Neural progenitor cell (in vitro differentiated cells): ENCODE measurements around the gene TM4SF5. TPM values are rescaled to one million over a fixed set of nuclear protein-coding genes. Genes with fewer than 3 reads are reported as not detected.

Experiments used
- DNase-seq: peaks from one replicate; pipeline ENCODE4 v3.0.0-alpha.2; 2016; ENCODE audit warnings: low spot score
- H2AFZ ChIP-seq: fragments of 200-600 bp; sonication (generic); replicated peaks from 2 replicates; pipeline ENCODE4 v1.6.1; 2016; ENCODE audit warnings: antibody characterized with exemption
- H3F3A ChIP-seq: fragments of 200-600 bp; sonication (generic); 2 replicates; pipeline ENCODE4 v1.6.1; 2016; ENCODE audit warnings: antibody characterized with exemption, low read depth
- H3K27ac ChIP-seq: fragments of 200-600 bp; sonication (generic); 2 replicates; pipeline ENCODE4 v1.5.1; 2016; ENCODE audit warnings: mild to moderate bottlenecking
- H3K27me3 ChIP-seq: fragments of 200-600 bp; sonication (generic); 2 replicates; pipeline ENCODE4 v1.6.1; 2016; ENCODE audit warnings: mild to moderate bottlenecking, moderate library complexity
- H3K36me3 ChIP-seq: fragments of 200-600 bp; sonication (generic); 2 replicates; pipeline ENCODE4 v1.5.1; 2016
- H3K4me1 ChIP-seq: fragments of 200-600 bp; sonication (generic); 2 replicates; pipeline ENCODE4 v1.6.1; 2016; ENCODE audit warnings: mixed run types
- H3K4me2 ChIP-seq: fragments of 200-600 bp; sonication (generic); 2 replicates; pipeline ENCODE4 v1.6.1; 2016
- H3K4me3 ChIP-seq: fragments of 200-600 bp; sonication (generic); 2 replicates; pipeline ENCODE4 v1.5.1; 2016
- H3K79me2 ChIP-seq: fragments of 200-600 bp; sonication (generic); 2 replicates; pipeline ENCODE4 v1.6.1; 2016; ENCODE audit warnings: low read depth
- H3K9ac ChIP-seq: fragments of 200-600 bp; sonication (generic); 2 replicates; pipeline ENCODE4 v1.6.1; 2016
- H3K9me3 ChIP-seq: fragments of 200-600 bp; sonication (generic); 2 replicates; pipeline ENCODE4 v1.5.1; 2016; ENCODE audit warnings: low read depth
- H4K20me1 ChIP-seq: fragments of 200-600 bp; sonication (generic); 2 replicates; pipeline ENCODE4 v1.6.1; 2016; ENCODE audit warnings: low read depth
- H3K27ac Mint-ChIP-seq: 3 replicates; pipeline ENCODE4 v1.8.0; 2021; ENCODE audit warnings: mixed read lengths
- H3K27me3 Mint-ChIP-seq: 2 replicates; pipeline ENCODE4 v1.8.0; 2022; ENCODE audit warnings: low read depth, mild to moderate bottlenecking, inconsistent platforms, moderate library complexity, mixed read lengths; ENCODE audit not compliant: insufficient read depth
- H3K36me3 Mint-ChIP-seq: 3 replicates; pipeline ENCODE4 v1.8.0; 2021; ENCODE audit warnings: mixed read lengths
- H3K4me1 Mint-ChIP-seq: 3 replicates; pipeline ENCODE4 v1.8.0; 2021; ENCODE audit warnings: mixed read lengths
- H3K4me3 Mint-ChIP-seq: 3 replicates; pipeline ENCODE4 v1.8.0; 2021; ENCODE audit warnings: mild to moderate bottlenecking, moderate library complexity, mixed read lengths
- H3K9me3 Mint-ChIP-seq: 3 replicates; pipeline ENCODE4 v1.8.0; 2020; ENCODE audit warnings: mixed read lengths
- CTCF ChIP-seq: fragments of 200-600 bp; sonication (generic); IDR thresholded peaks from 2 replicates; pipeline ENCODE4 v1.5.1; 2017; ENCODE audit warnings: antibody characterized with exemption, mild to moderate bottlenecking
- EZH2 ChIP-seq: fragments of 200-600 bp; sonication (generic); IDR thresholded peaks from 2 replicates; pipeline ENCODE4 v1.6.1; 2017; ENCODE audit warnings: antibody characterized with exemption, mild to moderate bottlenecking, moderate library complexity
- EZH2phosphoT487 ChIP-seq: fragments of 200-600 bp; sonication (generic); IDR thresholded peaks from 2 replicates; pipeline ENCODE4 v1.6.1; 2017; ENCODE audit warnings: antibody characterized with exemption
- total RNA-seq: library from RNA; depleted of rRNA; stranded (reverse); fragments of >200 nt; gene quantifications from 2 replicates; pipeline ENCODE4 v1.2.3, GENCODE V29; 2015; ENCODE audit warnings: low replicate concordance

The TM4SF5 gene
- total RNA-seq, 1 donor from 2014 or later: not detected

- Mint-ChIP-seq H3K4me1 (peaks cover 13% of the 10 kb centered on the region), H3K4me3 (no peak overlapping the region), H3K27ac (no peak overlapping the region), H3K36me3 (peaks cover 18% of the 10 kb centered on the region), H3K27me3 (peaks cover 4% of the 10 kb centered on the region), H3K9me3 (peaks cover 2% of the 10 kb centered on the region)
- no peak overlapping the region for H3K4me2 ChIP-seq
- no peaks in the 10 kb centered on the region for H4K20me1 ChIP-seq
- no peak for TF ChIP-seq EZH2
- TF ChIP-seq EZH2phosphoT487: no peak
- no peak for TF ChIP-seq CTCF
- H3K79me2 ChIP-seq: no peaks in the 10 kb centered on the region
- peaks cover under 1% of the 10 kb centered on the region for H3K27me3 ChIP-seq
- H3K9me3 ChIP-seq: no peaks in the 10 kb centered on the region
- DNase-seq: no peak
- no peak overlapping the region for H3K4me3 ChIP-seq
- no peaks in the 10 kb centered on the region for H3K36me3 ChIP-seq
- H3K4me1 ChIP-seq: peaks cover 5% of the 10 kb centered on the region
- no peak overlapping the region for H2AFZ ChIP-seq
- H3K9ac ChIP-seq: no peak overlapping the region
- H3K27ac ChIP-seq: no peak overlapping the region
- peaks cover 4% of the 10 kb centered on the region for H3F3A ChIP-seq
These were observed 39.8 kb downstream of the TM4SF5 start for GRCh38 chr17:4811471-4811870.

- Mint-ChIP-seq H3K9me3 (peaks cover 2% of the 10 kb centered on the region), H3K36me3 (peaks cover 21% of the 10 kb centered on the region), H3K4me3 (no peak overlapping the region), H3K27me3 (peaks cover 7% of the 10 kb centered on the region), H3K27ac (no peak overlapping the region), H3K4me1 (peaks cover 11% of the 10 kb centered on the region)
- no peaks in the 10 kb centered on the region for H3K79me2 ChIP-seq
- peaks cover 3% of the 10 kb centered on the region for H3F3A ChIP-seq
- H3K27ac ChIP-seq: no peak overlapping the region
- no peaks in the 10 kb centered on the region for H3K27me3 ChIP-seq
- H3K4me3 ChIP-seq: no peak overlapping the region
- H3K4me2 ChIP-seq: no peak overlapping the region
- no peak for TF ChIP-seq EZH2phosphoT487
- no peak for TF ChIP-seq CTCF
- TF ChIP-seq EZH2: no peak
- H3K4me1 ChIP-seq: peaks cover 4% of the 10 kb centered on the region
- DNase-seq: no peak
- no peaks in the 10 kb centered on the region for H4K20me1 ChIP-seq
- no peaks in the 10 kb centered on the region for H3K9me3 ChIP-seq
- no peak overlapping the region for H3K9ac ChIP-seq
- no peaks in the 10 kb centered on the region for H3K36me3 ChIP-seq
- H2AFZ ChIP-seq: no peak overlapping the region
These were observed 41.0 kb downstream of the TM4SF5 start for GRCh38 chr17:4812690-4813089.

- Histone ChIP-seq H3K27ac (no peak overlapping the region), H3K36me3 (no peaks in the 10 kb centered on the region), H3F3A (no peaks in the 10 kb centered on the region), H4K20me1 (no peaks in the 10 kb centered on the region), H2AFZ (no peak overlapping the region), H3K4me1 (no peaks in the 10 kb centered on the region), H3K4me3 (no peak overlapping the region), H3K9ac (no peak overlapping the region), H3K9me3 (no peaks in the 10 kb centered on the region), H3K27me3 (no peaks in the 10 kb centered on the region), H3K79me2 (no peaks in the 10 kb centered on the region), H3K4me2 (no peak overlapping the region)
- peaks cover 15% of the 10 kb centered on the region for H3K36me3 Mint-ChIP-seq
- H3K4me1 Mint-ChIP-seq: peaks cover 3% of the 10 kb centered on the region
- H3K9me3 Mint-ChIP-seq: peaks cover 2% of the 10 kb centered on the region
- peak; percentile 24 for TF ChIP-seq CTCF
- TF ChIP-seq EZH2phosphoT487: no peak
- no peak for TF ChIP-seq EZH2
- no peak for DNase-seq
- no peak overlapping the region for H3K4me3 Mint-ChIP-seq
- H3K27ac Mint-ChIP-seq: no peak overlapping the region
- peaks cover 3% of the 10 kb centered on the region for H3K27me3 Mint-ChIP-seq
These were observed 43.5 kb downstream of the TM4SF5 start for GRCh38 chr17:4815043-4815675.
